Activated naive CD8-positive, alpha-beta T cell (primary cell): ENCODE data around the gene GABBR2.

Source experiments
- H3K27ac Mint-ChIP-seq: one replicate; pipeline ENCODE4 v1.8.0; 2021; ENCODE audit warnings: mixed read lengths
- H3K27me3 Mint-ChIP-seq: one replicate; pipeline ENCODE4 v1.8.0; 2021; ENCODE audit warnings: mixed read lengths
- H3K36me3 Mint-ChIP-seq: one replicate; pipeline ENCODE4 v1.8.0; 2021; ENCODE audit warnings: mixed read lengths
- H3K4me1 Mint-ChIP-seq: one replicate; pipeline ENCODE4 v1.8.0; 2021; ENCODE audit warnings: low read depth, mixed read lengths
- H3K4me3 Mint-ChIP-seq: one replicate; pipeline ENCODE4 v1.8.0; 2021; ENCODE audit warnings: mild to moderate bottlenecking, mixed read lengths
- H3K9me3 Mint-ChIP-seq: one replicate; pipeline ENCODE4 v1.8.0; 2021; ENCODE audit warnings: low read depth, mixed read lengths

Gene GABBR2

GRCh38 chr9:98263482-98264357, 445.0 kb downstream of the GABBR2 start:
- H3K4me1 Mint-ChIP-seq = no peaks in the 10 kb centered on the region
- H3K9me3 Mint-ChIP-seq = no peaks in the 10 kb centered on the region
- H3K4me3 Mint-ChIP-seq = no peak overlapping the region
- no peaks in the 10 kb centered on the region for H3K36me3 Mint-ChIP-seq
- H3K27ac Mint-ChIP-seq = no peak overlapping the region
- H3K27me3 Mint-ChIP-seq = no peaks in the 10 kb centered on the region

GRCh38 chr9:98263080-98263479, 445.7 kb downstream of the GABBR2 start:
- no peaks in the 10 kb centered on the region for H3K4me1 Mint-ChIP-seq
- no peaks in the 10 kb centered on the region for H3K36me3 Mint-ChIP-seq
- no peaks in the 10 kb centered on the region for H3K9me3 Mint-ChIP-seq
- no peak overlapping the region for H3K4me3 Mint-ChIP-seq
- H3K27me3 Mint-ChIP-seq = no peaks in the 10 kb centered on the region
- H3K27ac Mint-ChIP-seq = no peak overlapping the region

- H3K4me1 Mint-ChIP-seq = no peaks in the 10 kb centered on the region
- no peaks in the 10 kb centered on the region for H3K36me3 Mint-ChIP-seq
- no peak overlapping the region for H3K4me3 Mint-ChIP-seq
- no peaks in the 10 kb centered on the region for H3K27me3 Mint-ChIP-seq
- H3K27ac Mint-ChIP-seq = no peak overlapping the region
- H3K9me3 Mint-ChIP-seq = no peaks in the 10 kb centered on the region
These were observed 446.7 kb downstream of the GABBR2 start for GRCh38 chr9:98262056-98262455.

- Mint-ChIP-seq H3K27me3 (no peaks in the 10 kb centered on the region), H3K36me3 (no peaks in the 10 kb centered on the region), H3K27ac (no peak overlapping the region), H3K9me3 (no peaks in the 10 kb centered on the region), H3K4me1 (peaks cover 5% of the 10 kb centered on the region), H3K4me3 (no peak overlapping the region)
These were observed 448.1 kb downstream of the GABBR2 start for GRCh38 chr9:98260635-98261034.

- no peaks in the 10 kb centered on the region for H3K9me3 Mint-ChIP-seq
- no peak overlapping the region for H3K4me3 Mint-ChIP-seq
- H3K36me3 Mint-ChIP-seq = no peaks in the 10 kb centered on the region
- H3K27ac Mint-ChIP-seq = no peak overlapping the region
- H3K4me1 Mint-ChIP-seq = peaks cover 8% of the 10 kb centered on the region
- no peaks in the 10 kb centered on the region for H3K27me3 Mint-ChIP-seq
These were observed 448.9 kb downstream of the GABBR2 start for GRCh38 chr9:98259791-98260190.

- Mint-ChIP-seq H3K27ac (peak overlapping the region; percentile 97), H3K36me3 (no peaks in the 10 kb centered on the region), H3K27me3 (no peaks in the 10 kb centered on the region), H3K4me1 (peaks cover 29% of the 10 kb centered on the region), H3K4me3 (peak overlapping the region; percentile 99), H3K9me3 (no peaks in the 10 kb centered on the region)
These were observed 452.0 kb downstream of the GABBR2 start for GRCh38 chr9:98256756-98257155.

GRCh38 chr9:98255578-98256296, 453.0 kb downstream of the GABBR2 start, which contains the start of gene TBC1D2:
TSS of gene TBC1D2 (minus strand) at chr9:98255649. CDS start at chr9:98255541, 108 bp downstream.
- Mint-ChIP-seq H3K9me3 (no peaks in the 10 kb centered on the region), H3K27me3 (no peaks in the 10 kb centered on the region), H3K4me1 (peaks cover 29% of the 10 kb centered on the region), H3K4me3 (peak within 1 kb of the TSS; percentile 99), H3K36me3 (no peaks in the 10 kb centered on the region), H3K27ac (peak within 1 kb of the TSS; percentile 97)

- no peaks in the 10 kb centered on the region for H3K36me3 Mint-ChIP-seq
- H3K4me1 Mint-ChIP-seq = peaks cover 29% of the 10 kb centered on the region
- no peaks in the 10 kb centered on the region for H3K9me3 Mint-ChIP-seq
- peak overlapping the region; percentile 99 for H3K4me3 Mint-ChIP-seq
- no peaks in the 10 kb centered on the region for H3K27me3 Mint-ChIP-seq
- H3K27ac Mint-ChIP-seq = peak overlapping the region; percentile 28
These were observed 453.6 kb downstream of the GABBR2 start for GRCh38 chr9:98255061-98255577.

GRCh38 chr9:98254228-98255060, 454.3 kb downstream of the GABBR2 start:
- Mint-ChIP-seq H3K27ac (no peak overlapping the region), H3K4me3 (peak overlapping the region; percentile 99), H3K27me3 (no peaks in the 10 kb centered on the region), H3K9me3 (no peaks in the 10 kb centered on the region), H3K36me3 (peaks cover 4% of the 10 kb centered on the region), H3K4me1 (peaks cover 31% of the 10 kb centered on the region)

GRCh38 chr9:98253565-98253964, 455.2 kb downstream of the GABBR2 start:
- Mint-ChIP-seq H3K4me1 (peaks cover 34% of the 10 kb centered on the region), H3K36me3 (peaks cover 4% of the 10 kb centered on the region), H3K4me3 (peak overlapping the region; percentile 5)

GRCh38 chr9:98251551-98251950, 457.2 kb downstream of the GABBR2 start:
- Mint-ChIP-seq H3K4me1 (peaks cover 31% of the 10 kb centered on the region), H3K4me3 (no peak overlapping the region), H3K27ac (no peak overlapping the region), H3K27me3 (no peaks in the 10 kb centered on the region), H3K36me3 (peaks cover 4% of the 10 kb centered on the region), H3K9me3 (no peaks in the 10 kb centered on the region)

More at GRCh38 chr9:98253565-98253964, 455.2 kb downstream of the GABBR2 start:
- Mint-ChIP-seq H3K27ac (no peak overlapping the region), H3K9me3 (no peaks in the 10 kb centered on the region), H3K27me3 (no peaks in the 10 kb centered on the region)

- Mint-ChIP-seq H3K4me1 (peaks cover 28% of the 10 kb centered on the region), H3K4me3 (no peak overlapping the region), H3K36me3 (peaks cover 4% of the 10 kb centered on the region), H3K9me3 (no peaks in the 10 kb centered on the region), H3K27me3 (no peaks in the 10 kb centered on the region), H3K27ac (no peak overlapping the region)
These were observed 459.0 kb downstream of the GABBR2 start for GRCh38 chr9:98249771-98250170.

- no peaks in the 10 kb centered on the region for H3K9me3 Mint-ChIP-seq
- H3K36me3 Mint-ChIP-seq = peaks cover 4% of the 10 kb centered on the region
- H3K4me3 Mint-ChIP-seq = no peak overlapping the region
- peaks cover 19% of the 10 kb centered on the region for H3K4me1 Mint-ChIP-seq
- no peaks in the 10 kb centered on the region for H3K27me3 Mint-ChIP-seq
- H3K27ac Mint-ChIP-seq = peak overlapping the region; percentile 66
These were observed 459.8 kb downstream of the GABBR2 start for GRCh38 chr9:98248737-98249474.
